Trophoblast cell (in vitro differentiated cells and primary cell): ENCODE data around the gene NFIB.

Experiments used
- DNase-seq, 2 donors: peaks; one replicate each; pipeline ENCODE4 v3.0.0-alpha.2; 2016
- H2AFZ ChIP-seq: 2 replicates; pipeline ENCODE4 v1.6.1; 2013; ENCODE audit warnings: low read length, moderate library complexity, mild to moderate bottlenecking; ENCODE audit not compliant: insufficient read depth, poor library complexity
- H2AK5ac ChIP-seq: 2 replicates; pipeline ENCODE4 v1.6.1; 2013; ENCODE audit warnings: mild to moderate bottlenecking, low read length
- H2BK120ac ChIP-seq: 2 replicates; pipeline ENCODE4 v1.6.1; 2013; ENCODE audit warnings: low read length, mild to moderate bottlenecking, moderate library complexity; ENCODE audit not compliant: insufficient read depth, poor library complexity
- H2BK12ac ChIP-seq: 2 replicates; pipeline ENCODE4 v1.6.1; 2013; ENCODE audit warnings: mild to moderate bottlenecking, low read length, moderate library complexity
- H2BK5ac ChIP-seq: 2 replicates; pipeline ENCODE4 v1.6.1; 2013; ENCODE audit warnings: low read length, low read depth, moderate library complexity, mild to moderate bottlenecking; ENCODE audit not compliant: poor library complexity
- H3K14ac ChIP-seq: 2 replicates; pipeline ENCODE4 v1.6.1; 2013; ENCODE audit warnings: mild to moderate bottlenecking, low read length
- H3K18ac ChIP-seq: 2 replicates; pipeline ENCODE4 v1.6.1; 2013; ENCODE audit warnings: mild to moderate bottlenecking, low read length
- H3K23ac ChIP-seq: 2 replicates; pipeline ENCODE4 v1.6.1; 2013; ENCODE audit warnings: low read length
- H3K27ac ChIP-seq: 2 replicates; pipeline ENCODE4 v1.5.1; 2013; ENCODE audit warnings: low read depth, mild to moderate bottlenecking, inconsistent platforms, low read length, moderate library complexity
- H3K27me3 ChIP-seq: 2 replicates; pipeline ENCODE4 v1.6.1; 2013; ENCODE audit warnings: inconsistent platforms, mild to moderate bottlenecking, low read length, moderate library complexity; ENCODE audit not compliant: insufficient read depth
- H3K36me3 ChIP-seq, 2 experiments: 1 replicate in 1 of 2; 2 replicates in 1 of 2; pipeline ENCODE4 v1.6.1; 2013; ENCODE audit warnings: low read length in 2 of 2, mild to moderate bottlenecking in 2 of 2, moderate library complexity in 1 of 2; ENCODE audit not compliant: insufficient read depth in 2 of 2, control insufficient read depth in 1 of 2
- H3K4ac ChIP-seq: 2 replicates; pipeline ENCODE4 v1.6.1; 2013; ENCODE audit warnings: low read depth, mild to moderate bottlenecking, low read length, moderate library complexity
- H3K4me1 ChIP-seq, 2 experiments: 1 replicate in 1 of 2; 2 replicates in 1 of 2; pipeline ENCODE4 v1.6.1; 2013; ENCODE audit warnings: low read length in 2 of 2, mild to moderate bottlenecking in 2 of 2, moderate library complexity in 1 of 2; ENCODE audit not compliant: insufficient read depth in 2 of 2, control insufficient read depth in 1 of 2
- H3K4me2 ChIP-seq: 2 replicates; pipeline ENCODE4 v1.6.1; 2013; ENCODE audit warnings: inconsistent platforms, mild to moderate bottlenecking, low read length, moderate library complexity
- H3K4me3 ChIP-seq: 2 replicates; pipeline ENCODE4 v1.5.1; 2013; ENCODE audit warnings: mild to moderate bottlenecking, low read depth, low read length, inconsistent platforms
- H3K79me1 ChIP-seq: one replicate; pipeline ENCODE4 v1.6.1; 2013; ENCODE audit warnings: low read length
- H3K79me2 ChIP-seq: 2 replicates; pipeline ENCODE4 v1.6.1; 2013; ENCODE audit warnings: low read length, mild to moderate bottlenecking; ENCODE audit not compliant: control insufficient read depth, insufficient read depth, poor library complexity
- H3K9ac ChIP-seq: 2 replicates; pipeline ENCODE4 v1.6.1; 2013; ENCODE audit warnings: mild to moderate bottlenecking, low read length
- H3K9me3 ChIP-seq: 2 replicates; pipeline ENCODE4 v1.6.1; 2013; ENCODE audit warnings: low read depth, mild to moderate bottlenecking, control low read depth, inconsistent platforms, low read length; ENCODE audit not compliant: insufficient read depth
- H4K12ac ChIP-seq: 2 replicates; pipeline ENCODE4 v1.6.1; 2013; ENCODE audit warnings: low read depth, mild to moderate bottlenecking, low read length, moderate library complexity
- H4K8ac ChIP-seq: 2 replicates; pipeline ENCODE4 v1.6.1; 2013; ENCODE audit warnings: low read depth, mild to moderate bottlenecking, low read length, moderate library complexity
- H4K91ac ChIP-seq: one replicate; pipeline ENCODE4 v1.6.1; 2013; ENCODE audit warnings: low read depth, mild to moderate bottlenecking, low read length, moderate library complexity
- WGBS: extraction: QIAGEN DNeasy Blood & Tissue Kit; methylation state at CpG from one replicate; pipeline ENCODE4 v1.1.7; 2013; ENCODE audit warnings: missing lambda C conversion rate; ENCODE audit not compliant: insufficient read length, insufficient coverage; ENCODE audit errors: extremely low coverage; 5-methylcytosine and 5-hydroxymethylcytosine counted together

NFIB gene

GRCh38 chr9:14292181-14292739 is 21.7 kb downstream of the NFIB start:
- H3K14ac ChIP-seq, result no peak overlapping the region
- no peak overlapping the region for H3K4me3 ChIP-seq
- H2BK5ac ChIP-seq, result no peak overlapping the region
- H4K91ac ChIP-seq, result no peak overlapping the region
- no peaks in the 10 kb centered on the region for H3K36me3 ChIP-seq
- no peak overlapping the region for H3K4me2 ChIP-seq
- H2BK12ac ChIP-seq, result no peak overlapping the region
- DNase-seq, result no peak
- H3K23ac ChIP-seq, result no peak overlapping the region
- no peaks in the 10 kb centered on the region for H3K9me3 ChIP-seq
- H3K4me1 ChIP-seq, result no peaks in the 10 kb centered on the region
- no peak overlapping the region for H3K18ac ChIP-seq
- H3K79me1 ChIP-seq, result no peaks in the 10 kb centered on the region
- no peak overlapping the region for H4K12ac ChIP-seq
- WGBS, result no CpG with 5 or more reads among the region's 3 CpGs
- no peaks in the 10 kb centered on the region for H3K27me3 ChIP-seq
- H3K9ac ChIP-seq, result no peak overlapping the region
- H3K79me2 ChIP-seq, result no peaks in the 10 kb centered on the region
- no peak overlapping the region for H2AFZ ChIP-seq
- H2BK120ac ChIP-seq, result no peak overlapping the region
- no peak overlapping the region for H3K27ac ChIP-seq
- H4K8ac ChIP-seq, result no peak overlapping the region
- H3K4ac ChIP-seq, result no peak overlapping the region
- no peak overlapping the region for H2AK5ac ChIP-seq

DNA sequence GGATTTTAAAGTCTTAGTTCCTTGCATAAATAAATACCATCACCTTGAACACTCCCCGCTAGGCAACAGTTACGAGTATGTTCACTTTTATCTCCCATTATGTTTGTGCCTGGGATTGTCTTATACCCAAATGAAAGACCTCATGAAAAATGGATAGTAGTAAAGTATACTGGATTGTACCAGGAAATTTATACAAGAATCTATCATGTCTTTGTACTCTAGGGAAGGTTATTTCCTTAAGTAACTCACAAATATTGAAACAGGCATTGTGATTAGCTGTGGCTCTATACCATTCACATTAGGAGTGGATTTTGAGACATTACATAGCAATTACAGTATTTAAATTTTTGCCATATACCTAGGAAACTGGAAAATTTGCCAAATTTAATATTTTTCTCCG is 24.0 kb downstream of the NFIB start:
- Histone ChIP-seq H2BK12ac (no peak overlapping the region), H2BK5ac (no peak overlapping the region), H3K23ac (no peak overlapping the region), H3K4me3 (no peak overlapping the region), H2AK5ac (no peak overlapping the region), H2BK120ac (no peak overlapping the region), H4K12ac (no peak overlapping the region), H3K36me3 (no peaks in the 10 kb centered on the region), H3K27me3 (no peaks in the 10 kb centered on the region), H4K91ac (no peak overlapping the region), H3K4me1 (no peaks in the 10 kb centered on the region), H3K18ac (no peak overlapping the region), H3K14ac (no peak overlapping the region), H2AFZ (no peak overlapping the region), H3K9me3 (no peaks in the 10 kb centered on the region), H3K4ac (no peak overlapping the region), H3K79me2 (no peaks in the 10 kb centered on the region), H3K4me2 (no peak overlapping the region), H4K8ac (no peak overlapping the region), H3K9ac (no peak overlapping the region), H3K79me1 (no peaks in the 10 kb centered on the region), H3K27ac (no peak overlapping the region)
- no CpG with 5 or more reads among the region's 3 CpGs for WGBS
- no peak for DNase-seq

DNA sequence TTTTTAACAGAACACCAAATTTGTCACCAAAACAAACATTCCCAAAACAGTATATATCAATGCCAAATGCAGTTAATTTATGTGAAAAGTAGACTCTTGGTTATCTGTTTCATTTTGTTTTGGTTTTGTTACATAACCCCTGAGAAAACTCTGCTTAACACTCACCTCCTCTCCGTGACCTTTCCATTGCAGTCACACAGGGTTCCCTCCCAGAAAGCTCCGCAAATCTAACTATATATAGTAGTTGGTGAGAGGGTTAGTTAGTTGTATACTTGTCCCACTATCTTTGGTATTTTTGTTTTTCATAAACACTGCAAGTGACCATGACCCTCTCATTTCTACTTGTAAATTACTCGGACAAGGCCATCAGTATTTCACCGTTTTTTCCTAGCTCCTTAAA is 25.5 kb downstream of the NFIB start:
- no peak overlapping the region for H3K14ac ChIP-seq
- H3K27me3 ChIP-seq, result no peaks in the 10 kb centered on the region
- no peaks in the 10 kb centered on the region for H3K79me1 ChIP-seq
- H3K36me3 ChIP-seq, result no peaks in the 10 kb centered on the region
- H3K4me2 ChIP-seq, result no peak overlapping the region
- H4K8ac ChIP-seq, result no peak overlapping the region
- H3K9me3 ChIP-seq, result no peaks in the 10 kb centered on the region
- H3K4me1 ChIP-seq, result no peaks in the 10 kb centered on the region
- H2AK5ac ChIP-seq, result no peak overlapping the region
- H3K79me2 ChIP-seq, result no peaks in the 10 kb centered on the region
- DNase-seq, result no peak
- H4K12ac ChIP-seq, result no peak overlapping the region
- H3K27ac ChIP-seq, result no peak overlapping the region
- no peak overlapping the region for H2BK5ac ChIP-seq
- no peak overlapping the region for H2AFZ ChIP-seq
- no peak overlapping the region for H3K4ac ChIP-seq
- WGBS, result no CpG with 5 or more reads among the region's 4 CpGs
- H3K9ac ChIP-seq, result no peak overlapping the region
- H2BK12ac ChIP-seq, result no peak overlapping the region
- no peak overlapping the region for H3K4me3 ChIP-seq
- no peak overlapping the region for H4K91ac ChIP-seq
- no peak overlapping the region for H2BK120ac ChIP-seq
- H3K18ac ChIP-seq, result no peak overlapping the region
- H3K23ac ChIP-seq, result no peak overlapping the region

DNA sequence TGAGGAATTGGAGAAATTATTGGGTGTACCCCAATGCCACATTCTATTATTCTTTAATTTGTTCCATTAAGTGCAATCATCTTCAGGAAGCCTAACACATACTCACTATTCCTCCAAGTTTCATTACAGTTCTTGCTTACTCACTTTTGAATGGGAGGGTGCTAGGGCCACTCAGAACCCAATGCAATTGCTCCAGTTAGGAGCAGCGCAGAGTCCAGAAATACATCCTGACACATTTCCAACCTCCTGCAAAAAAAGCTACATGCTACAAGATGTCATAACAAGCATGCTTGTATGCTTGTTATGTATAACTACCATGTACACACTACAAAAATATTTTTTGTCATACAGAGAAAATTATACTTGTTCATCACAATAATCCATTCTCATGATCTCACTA is 27.8 kb downstream of the NFIB start:
- H2AK5ac ChIP-seq, result no peak overlapping the region
- no peak overlapping the region for H2AFZ ChIP-seq
- H3K36me3 ChIP-seq, result no peaks in the 10 kb centered on the region
- H4K91ac ChIP-seq, result no peak overlapping the region
- no peaks in the 10 kb centered on the region for H3K9me3 ChIP-seq
- no peak overlapping the region for H3K4ac ChIP-seq
- no peaks in the 10 kb centered on the region for H3K79me1 ChIP-seq
- H4K12ac ChIP-seq, result no peak overlapping the region
- no peak overlapping the region for H3K4me2 ChIP-seq
- H3K27me3 ChIP-seq, result no peaks in the 10 kb centered on the region
- no peak overlapping the region for H2BK120ac ChIP-seq
- no peak for DNase-seq
- no peak overlapping the region for H3K4me3 ChIP-seq
- no peaks in the 10 kb centered on the region for H3K4me1 ChIP-seq
- H3K9ac ChIP-seq, result no peak overlapping the region
- H3K14ac ChIP-seq, result no peak overlapping the region
- no peak overlapping the region for H2BK5ac ChIP-seq
- no peak overlapping the region for H3K27ac ChIP-seq
- no peak overlapping the region for H4K8ac ChIP-seq
- H3K18ac ChIP-seq, result no peak overlapping the region
- H3K23ac ChIP-seq, result no peak overlapping the region
- H3K79me2 ChIP-seq, result no peaks in the 10 kb centered on the region
- no peak overlapping the region for H2BK12ac ChIP-seq
- WGBS, result no CpG with 5 or more reads among the region's 1 CpG
